ENCODE results near the gene MT1M. TPM values are rescaled to one million over a fixed set of nuclear protein-coding genes. Genes with fewer than 3 reads are reported as not detected.
"Not testable (repeated sequence)": the region's sequence is repeated elsewhere in the genome, so short reads cannot be mapped to it uniquely, and the experiment has no call there.

Gene MT1M
- total RNA-seq, 1 donor from 2014 or later, result not detected

GRCh38 chr16:56649271-56649670 is 16.8 kb downstream of the MT1M start:
- no peak for DNase-seq (ENCODE audit: low spot score)
- Mint-ChIP-seq H3K4me1 (ENCODE audit: low read depth) (no peaks in the 10 kb centered on the region), H3K4me3 (ENCODE audit: low read depth) (no peak overlapping the region), H3K27ac (no peak overlapping the region), H3K36me3 (ENCODE audit: low read depth) (no peaks in the 10 kb centered on the region), H3K27me3 (ENCODE audit: low read depth) (peaks cover 42% of the 10 kb centered on the region), H3K9me3 (no peaks in the 10 kb centered on the region)
- intact Hi-C loops (cut with micrococcal nuclease), result no loop called here

- intact Hi-C loops (cut with micrococcal nuclease), result no loop called here
- DNase-seq (ENCODE audit: low spot score), result no peak
- no peaks in the 10 kb centered on the region for H3K36me3 Mint-ChIP-seq (ENCODE audit: low read depth)
- H3K9me3 Mint-ChIP-seq, result no peaks in the 10 kb centered on the region
- no peak overlapping the region for H3K27ac Mint-ChIP-seq
- H3K4me1 Mint-ChIP-seq (ENCODE audit: low read depth), result no peaks in the 10 kb centered on the region
- H3K27me3 Mint-ChIP-seq (ENCODE audit: low read depth), result peaks cover 42% of the 10 kb centered on the region
- no peak overlapping the region for H3K4me3 Mint-ChIP-seq (ENCODE audit: low read depth)
These were observed 17.4 kb downstream of the MT1M start for GRCh38 chr16:56649820-56650219.

- H3K36me3 Mint-ChIP-seq (ENCODE audit: low read depth), result no peaks in the 10 kb centered on the region
- no peaks in the 10 kb centered on the region for H3K4me1 Mint-ChIP-seq (ENCODE audit: low read depth)
- peaks cover 30% of the 10 kb centered on the region for H3K27me3 Mint-ChIP-seq (ENCODE audit: low read depth)
- H3K4me3 Mint-ChIP-seq (ENCODE audit: low read depth), result no peak within 1 kb of the TSS
- DNase-seq (ENCODE audit: low spot score), result no peak
- H3K9me3 Mint-ChIP-seq, result no peaks in the 10 kb centered on the region
- no peak within 1 kb of the TSS for H3K27ac Mint-ChIP-seq
- intact Hi-C loops (cut with micrococcal nuclease), result no loop called here
These were observed 19.1 kb downstream of the MT1M start, which contains the start of gene MT1B for GRCh38 chr16:56651586-56651985. MT1B (plus strand) TSS chr16:56651886; CDS start chr16:56651954, 68 bp downstream.

- Mint-ChIP-seq H3K4me1 (ENCODE audit: low read depth) (peaks cover 4% of the 10 kb centered on the region), H3K9me3 (no peaks in the 10 kb centered on the region), H3K36me3 (ENCODE audit: low read depth) (no peaks in the 10 kb centered on the region), H3K4me3 (ENCODE audit: low read depth) (no peak overlapping the region), H3K27me3 (ENCODE audit: low read depth) (peaks cover 23% of the 10 kb centered on the region), H3K27ac (no peak overlapping the region)
- no peak for DNase-seq (ENCODE audit: low spot score)
- intact Hi-C loops (cut with micrococcal nuclease), result no loop called here
These were observed 20.1 kb downstream of the MT1M start for GRCh38 chr16:56652600-56652999.

GRCh38 chr16:56653218-56653617 is 20.8 kb downstream of the MT1M start:
- no peak for DNase-seq (ENCODE audit: low spot score)
- no peaks in the 10 kb centered on the region for H3K36me3 Mint-ChIP-seq (ENCODE audit: low read depth)
- H3K27ac Mint-ChIP-seq, result no peak overlapping the region
- no peak overlapping the region for H3K4me3 Mint-ChIP-seq (ENCODE audit: low read depth)
- peaks cover 9% of the 10 kb centered on the region for H3K4me1 Mint-ChIP-seq (ENCODE audit: low read depth)
- intact Hi-C loops (cut with micrococcal nuclease), result no loop called here
- no peaks in the 10 kb centered on the region for H3K9me3 Mint-ChIP-seq
- peaks cover 22% of the 10 kb centered on the region for H3K27me3 Mint-ChIP-seq (ENCODE audit: low read depth)

GRCh38 chr16:56657555-56658326 is 25.3 kb downstream of the MT1M start, which contains the start of gene MT1F:
MT1F (plus strand) TSS chr16:56657959; CDS start chr16:56658059, 100 bp downstream.
- intact Hi-C loops (cut with micrococcal nuclease), result loop anchor here (1.0 kb wide), 1 partner anchor 14 kb away; no protein-coding TSS in a partner anchor
- peak within 1 kb of the TSS; percentile 79 for H3K27ac Mint-ChIP-seq

GRCh38 chr16:56658327-56658875 is 25.9 kb downstream of the MT1M start:
- Mint-ChIP-seq H3K36me3 (ENCODE audit: low read depth) (no peaks in the 10 kb centered on the region), H3K9me3 (no peaks in the 10 kb centered on the region), H3K27me3 (ENCODE audit: low read depth) (peaks cover 19% of the 10 kb centered on the region), H3K4me3 (ENCODE audit: low read depth) (peak overlapping the region; percentile 96), H3K27ac (no peak overlapping the region), H3K4me1 (ENCODE audit: low read depth) (peaks cover 21% of the 10 kb centered on the region)
- intact Hi-C loops (cut with micrococcal nuclease), result no loop called here
- no peak for DNase-seq (ENCODE audit: low spot score)

More at GRCh38 chr16:56657555-56658326, 25.3 kb downstream of the MT1M start, which contains the start of gene MT1F:
- Mint-ChIP-seq H3K27me3 (ENCODE audit: low read depth) (peaks cover 22% of the 10 kb centered on the region), H3K9me3 (no peaks in the 10 kb centered on the region), H3K4me3 (ENCODE audit: low read depth) (peak within 1 kb of the TSS; percentile 96), H3K36me3 (ENCODE audit: low read depth) (no peaks in the 10 kb centered on the region), H3K4me1 (ENCODE audit: low read depth) (peaks cover 19% of the 10 kb centered on the region)
- DNase-seq (ENCODE audit: low spot score), result peak; percentile 47

GRCh38 chr16:56662357-56663354 is 30.2 kb downstream of the MT1M start:
- Mint-ChIP-seq H3K4me1 (ENCODE audit: low read depth) (peaks cover 35% of the 10 kb centered on the region), H3K4me3 (ENCODE audit: low read depth) (peak overlapping the region; percentile 73), H3K27me3 (ENCODE audit: low read depth) (peaks cover 31% of the 10 kb centered on the region), H3K9me3 (no peaks in the 10 kb centered on the region), H3K36me3 (ENCODE audit: low read depth) (no peaks in the 10 kb centered on the region), H3K27ac (peak overlapping the region; percentile 70)
- DNase-seq (ENCODE audit: low spot score), result no peak
- intact Hi-C loops (cut with micrococcal nuclease), result no loop called here

- Mint-ChIP-seq H3K27ac (no peak overlapping the region), H3K9me3 (no peaks in the 10 kb centered on the region), H3K36me3 (ENCODE audit: low read depth) (no peaks in the 10 kb centered on the region), H3K4me1 (ENCODE audit: low read depth) (peaks cover 42% of the 10 kb centered on the region), H3K4me3 (ENCODE audit: low read depth) (no peak overlapping the region), H3K27me3 (ENCODE audit: low read depth) (peaks cover 41% of the 10 kb centered on the region)
- intact Hi-C loops (cut with micrococcal nuclease), result no loop called here
- DNase-seq (ENCODE audit: low spot score), result no peak
These were observed 32.0 kb downstream of the MT1M start for GRCh38 chr16:56664506-56664905.

- not testable (repeated sequence) for H3K36me3 Mint-ChIP-seq (ENCODE audit: low read depth); H3K27ac Mint-ChIP-seq; H3K9me3 Mint-ChIP-seq; H3K4me3 Mint-ChIP-seq (ENCODE audit: low read depth); DNase-seq (ENCODE audit: low spot score)
- intact Hi-C loops (cut with micrococcal nuclease), result loop anchor here (5.0 kb wide), 1 partner anchor 33 kb away; the partner anchor contains the start of gene MT1M
- H3K27me3 Mint-ChIP-seq (ENCODE audit: low read depth), result peaks cover 46% of the 10 kb centered on the region
- peaks cover 42% of the 10 kb centered on the region for H3K4me1 Mint-ChIP-seq (ENCODE audit: low read depth)
These were observed 33.1 kb downstream of the MT1M start for GRCh38 chr16:56665286-56666261.

- DNase-seq (ENCODE audit: low spot score), result peak; percentile 40
- Mint-ChIP-seq H3K27ac (no peak within 1 kb of the TSS), H3K4me1 (ENCODE audit: low read depth) (peaks cover 49% of the 10 kb centered on the region), H3K36me3 (ENCODE audit: low read depth) (no peaks in the 10 kb centered on the region), H3K27me3 (ENCODE audit: low read depth) (peaks cover 46% of the 10 kb centered on the region), H3K4me3 (ENCODE audit: low read depth) (no peak within 1 kb of the TSS), H3K9me3 (no peaks in the 10 kb centered on the region)
- intact Hi-C loops (cut with micrococcal nuclease), result loop anchor here (2.0 to 5.0 kb wide), 3 partner anchors 15 to 57 kb away; partner anchors contain the start of genes MT1M and MT1X
These were observed 35.4 kb downstream of the MT1M start, which contains the start of gene MT1G for GRCh38 chr16:56667581-56668571. MT1G (minus strand) TSS chr16:56668065; CDS start chr16:56667993, 72 bp downstream.
